T-helper 1 cell (primary cell): ENCODE measurements around the gene UHRF2.
"Not testable (repeated sequence)": the region's sequence is repeated elsewhere in the genome, so short reads cannot be mapped to it uniquely, and the experiment has no call there.

Experiments used
- DNase-seq, 5 donors: peaks; one replicate each; pipeline ENCODE4 v3.0.0-alpha.2; 2012 to 2020

Gene UHRF2

GRCh38 chr9:6431038-6431437 is 18.0 kb downstream of the UHRF2 start:
- DNase-seq = no peak

GRCh38 chr9:6433410-6433809 is 20.4 kb downstream of the UHRF2 start:
- peak in 1 of 5 donors; percentile 29 for DNase-seq

GRCh38 chr9:6439051-6439703 is 26.2 kb downstream of the UHRF2 start:
- DNase-seq = no peak

- DNase-seq = no peak
Measured at GRCh38 chr9:6440405-6440804, 27.4 kb downstream of the UHRF2 start.

- DNase-seq = no peak
Measured at GRCh38 chr9:6441269-6441668, 28.3 kb downstream of the UHRF2 start.

- DNase-seq = no peak
Measured at GRCh38 chr9:6443661-6444060, 30.7 kb downstream of the UHRF2 start.

- DNase-seq = no peak
Measured at GRCh38 chr9:6444128-6444527, 31.1 kb downstream of the UHRF2 start.

GRCh38 chr9:6449086-6449485 is 36.1 kb downstream of the UHRF2 start:
- no peak for DNase-seq

GRCh38 chr9:6449645-6450044 is 36.6 kb downstream of the UHRF2 start:
- no peak for DNase-seq

- DNase-seq = no peak
Measured at GRCh38 chr9:6450641-6451375, 37.8 kb downstream of the UHRF2 start.

- DNase-seq = not testable (repeated sequence)
Measured at GRCh38 chr9:6455292-6455691, 42.3 kb downstream of the UHRF2 start.

- DNase-seq = not testable (repeated sequence)
Measured at GRCh38 chr9:6458704-6459103, 45.7 kb downstream of the UHRF2 start.

GRCh38 chr9:6459718-6460117 is 46.7 kb downstream of the UHRF2 start:
- DNase-seq = no peak

- DNase-seq = no peak
Measured at GRCh38 chr9:6460189-6460768, 47.3 kb downstream of the UHRF2 start.

GRCh38 chr9:6461619-6462018 is 48.6 kb downstream of the UHRF2 start:
- DNase-seq = no peak

- DNase-seq = no peak
Measured at GRCh38 chr9:6467006-6467625, 54.1 kb downstream of the UHRF2 start.

- DNase-seq = no peak
Measured at GRCh38 chr9:6471231-6471850, 58.3 kb downstream of the UHRF2 start.

- DNase-seq = no peak
Measured at GRCh38 chr9:6473151-6473550, 60.2 kb downstream of the UHRF2 start.

GRCh38 chr9:6479959-6480358 is 67.0 kb downstream of the UHRF2 start:
- no peak for DNase-seq

GRCh38 chr9:6484210-6484609 is 71.2 kb downstream of the UHRF2 start:
- DNase-seq = no peak

- no peak for DNase-seq
Measured at GRCh38 chr9:6488395-6488794, 75.4 kb downstream of the UHRF2 start.

- DNase-seq = no peak
Measured at GRCh38 chr9:6489099-6489498, 76.1 kb downstream of the UHRF2 start.

GRCh38 chr9:6490863-6491262 is 77.9 kb downstream of the UHRF2 start:
- DNase-seq = no peak
